Measurements from ENCODE around the gene BRD9.
"Not testable (repeated sequence)": the region's sequence is repeated elsewhere in the genome, so short reads cannot be mapped to it uniquely, and the experiment has no call there.

The BRD9 gene

DNA sequence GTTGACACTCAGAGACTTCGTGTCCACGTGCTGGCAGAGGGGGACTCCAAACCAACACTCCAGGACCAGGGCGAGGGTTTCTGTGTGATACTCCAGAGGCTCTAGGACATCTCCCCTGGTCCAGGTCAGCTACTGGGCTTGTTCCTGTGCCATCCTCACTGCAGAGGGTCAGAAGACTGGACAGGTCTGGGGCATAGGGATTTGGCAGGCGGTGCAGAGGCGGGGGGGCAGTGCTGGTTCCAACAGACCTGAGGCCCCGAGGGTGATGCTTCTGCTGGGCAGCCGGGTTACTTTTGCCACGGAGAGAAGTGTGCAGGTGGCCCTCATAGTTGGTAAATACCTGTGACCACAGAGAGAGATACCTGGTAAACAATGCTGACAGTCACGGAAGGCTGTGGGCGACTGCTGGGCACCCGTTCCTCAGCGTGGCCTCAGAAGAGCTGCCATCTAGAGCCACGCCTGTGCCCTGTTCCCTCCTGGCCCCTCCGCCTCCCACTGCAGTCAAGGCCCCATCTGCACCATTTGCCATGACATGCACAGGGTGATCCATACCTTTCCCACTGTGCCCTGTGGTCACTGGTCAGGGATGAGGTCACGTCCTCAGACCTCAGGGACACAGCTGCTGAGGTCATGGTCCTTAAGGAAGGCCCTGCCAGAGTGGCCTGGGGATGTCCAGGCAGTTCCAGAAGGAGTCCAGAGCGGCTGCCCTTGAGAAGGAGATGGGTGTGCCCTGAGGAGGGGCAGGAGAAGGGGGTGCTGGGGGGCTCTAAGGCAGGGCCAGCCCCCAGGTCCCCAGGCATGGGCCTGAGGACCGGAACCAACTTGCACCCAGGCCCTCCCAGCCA lies 30.1 kb upstream of the BRD9 start:
- DNase-seq, result no peak

- DNase-seq, result no peak
These were observed 29.1 kb upstream of the BRD9 start for GRCh38 chr5:921456-922435.

- DNase-seq, result no peak
These were observed 27.7 kb upstream of the BRD9 start for GRCh38 chr5:920321-920720.

GRCh38 chr5:919356-920000 lies 26.9 kb upstream of the BRD9 start:
- no peak for DNase-seq

DNA sequence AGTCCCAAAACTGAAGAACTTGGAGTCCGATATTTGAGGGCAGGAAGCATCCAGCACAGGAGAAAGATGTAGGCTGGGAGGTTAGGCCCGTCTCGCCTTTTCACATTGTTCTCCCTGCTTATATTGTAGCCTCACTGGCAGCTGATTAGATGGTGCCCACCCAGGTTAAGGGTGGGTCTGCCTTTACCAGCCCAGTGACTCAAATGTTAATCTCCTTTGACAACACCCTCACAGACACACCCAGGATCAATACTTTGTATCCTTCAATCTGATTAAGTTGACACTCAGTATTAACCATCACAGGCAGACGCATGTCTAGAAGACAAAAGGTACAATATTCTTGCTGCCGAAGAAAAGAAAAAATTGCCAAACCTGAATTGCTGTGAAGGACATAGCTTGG lies 26.1 kb upstream of the BRD9 start:
- DNase-seq, result not testable (repeated sequence)

DNA sequence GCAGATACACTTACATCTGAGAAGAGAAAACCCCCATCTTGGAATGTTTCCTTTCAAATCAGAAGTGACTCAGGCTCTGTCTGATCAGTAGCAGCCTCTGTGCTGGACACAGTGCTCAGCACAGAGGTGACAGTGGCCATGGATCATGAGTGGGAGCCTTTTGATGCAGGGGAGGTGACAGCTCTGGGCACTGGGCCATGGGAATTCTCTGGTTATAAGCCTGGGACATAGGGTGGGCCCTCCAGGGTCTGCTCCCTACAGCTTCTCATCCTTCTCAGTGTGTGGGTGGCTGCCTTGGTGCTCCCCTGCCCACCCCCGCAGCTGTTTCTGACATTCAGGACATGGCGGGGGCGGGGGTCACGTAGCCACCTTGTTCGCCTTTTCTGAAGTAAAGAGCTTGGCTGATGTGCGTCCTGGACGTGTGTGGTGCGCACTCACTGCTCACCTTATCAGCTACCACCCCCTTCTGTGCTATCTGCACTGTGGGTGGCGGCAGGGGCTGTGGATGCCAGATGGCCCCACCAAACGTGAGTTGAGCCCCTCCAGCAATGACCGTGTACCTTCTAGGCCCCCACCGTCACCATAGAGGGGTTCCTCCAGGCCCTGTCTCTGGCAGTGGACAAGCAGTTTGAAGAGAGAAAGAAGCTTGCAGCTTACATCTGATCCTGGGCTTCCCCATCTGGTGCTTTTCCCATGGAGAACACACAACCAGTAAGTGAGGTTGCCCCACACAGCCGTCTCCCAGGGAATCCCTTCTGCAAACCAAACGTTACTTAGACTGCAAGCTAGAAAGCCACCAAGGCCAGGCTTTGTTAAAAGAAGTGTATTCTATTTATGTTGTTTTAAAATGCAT lies 24.1 kb upstream of the BRD9 start:
- no peak for DNase-seq

- DNase-seq, result no peak
These were observed 23.3 kb upstream of the BRD9 start for GRCh38 chr5:915946-916345.

GRCh38 chr5:915346-915745 lies 22.7 kb upstream of the BRD9 start:
- not testable (repeated sequence) for DNase-seq

- no peak for DNase-seq
These were observed 22.0 kb upstream of the BRD9 start for GRCh38 chr5:914612-915011.

DNA sequence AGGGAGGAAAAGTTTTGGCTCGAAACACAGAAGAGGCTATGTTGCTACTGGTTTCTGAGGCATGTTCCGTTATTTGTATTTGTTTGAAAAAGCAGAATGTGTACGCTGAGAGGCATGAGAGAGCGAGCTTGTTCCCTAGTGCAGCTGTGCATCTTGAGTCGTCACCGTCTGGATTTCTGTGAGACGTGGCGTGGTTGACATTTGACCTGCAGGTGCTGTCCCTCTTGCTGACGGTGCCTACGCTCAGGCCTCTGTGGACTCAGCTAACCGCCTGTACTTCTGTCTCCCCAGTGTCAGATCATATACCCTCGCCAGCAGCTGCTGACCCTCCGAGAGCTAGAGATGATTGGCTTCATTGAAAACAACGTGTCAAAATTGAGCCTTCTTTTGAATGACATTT lies 21.6 kb upstream of the BRD9 start:
- no peak for DNase-seq

DNA sequence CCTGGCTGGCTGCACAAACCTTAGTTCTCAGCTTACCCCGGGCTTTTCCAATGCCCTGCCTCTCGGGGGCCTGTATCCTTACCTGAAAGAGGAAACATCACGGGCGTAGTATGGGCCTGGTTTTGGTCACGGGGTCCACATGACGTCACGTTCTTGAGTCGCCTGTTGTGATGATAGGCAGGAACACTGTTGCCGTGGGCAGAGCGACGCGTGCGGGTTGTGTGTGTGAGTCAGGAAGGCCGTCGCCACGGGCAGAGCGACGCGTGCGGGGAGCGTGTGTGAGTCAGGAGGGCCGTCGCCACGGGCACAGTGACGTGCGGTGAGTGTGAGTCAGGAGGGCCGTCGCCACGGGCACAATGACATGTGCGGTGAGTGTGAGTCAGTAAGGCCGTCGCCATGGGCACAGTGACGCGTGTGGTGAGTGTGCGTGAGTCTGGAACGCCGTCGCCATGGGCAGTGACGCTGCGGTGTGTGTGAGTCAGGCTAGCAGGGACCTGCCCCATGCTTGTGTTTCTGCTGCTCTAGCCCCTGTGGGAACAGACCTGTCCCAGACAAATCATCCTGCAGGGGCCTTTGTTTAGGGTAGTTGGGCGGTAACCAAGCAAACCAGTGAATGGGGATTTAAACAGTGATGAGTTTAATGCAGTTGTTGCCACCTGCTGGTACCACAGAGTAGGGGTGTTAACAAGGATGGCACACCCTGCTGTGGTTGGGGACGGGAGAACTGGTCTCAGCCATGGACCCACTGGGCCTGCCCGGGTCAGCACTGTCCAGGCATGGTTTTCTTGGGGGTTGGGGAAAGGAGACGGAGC lies 19.9 kb upstream of the BRD9 start:
- peak; percentile 7 for DNase-seq

- no peak for DNase-seq
These were observed 19.0 kb upstream of the BRD9 start for GRCh38 chr5:911601-912000.

- no peak for DNase-seq
These were observed 18.2 kb upstream of the BRD9 start for GRCh38 chr5:910769-911160.

GRCh38 chr5:909994-910768 lies 17.6 kb upstream of the BRD9 start:
- no peak for DNase-seq

GRCh38 chr5:909086-909485 lies 16.5 kb upstream of the BRD9 start:
- no peak for DNase-seq

GRCh38 chr5:908172-908571 lies 15.6 kb upstream of the BRD9 start:
- no peak for DNase-seq

- no peak for DNase-seq
These were observed 14.8 kb upstream of the BRD9 start for GRCh38 chr5:907366-907910.

DNA sequence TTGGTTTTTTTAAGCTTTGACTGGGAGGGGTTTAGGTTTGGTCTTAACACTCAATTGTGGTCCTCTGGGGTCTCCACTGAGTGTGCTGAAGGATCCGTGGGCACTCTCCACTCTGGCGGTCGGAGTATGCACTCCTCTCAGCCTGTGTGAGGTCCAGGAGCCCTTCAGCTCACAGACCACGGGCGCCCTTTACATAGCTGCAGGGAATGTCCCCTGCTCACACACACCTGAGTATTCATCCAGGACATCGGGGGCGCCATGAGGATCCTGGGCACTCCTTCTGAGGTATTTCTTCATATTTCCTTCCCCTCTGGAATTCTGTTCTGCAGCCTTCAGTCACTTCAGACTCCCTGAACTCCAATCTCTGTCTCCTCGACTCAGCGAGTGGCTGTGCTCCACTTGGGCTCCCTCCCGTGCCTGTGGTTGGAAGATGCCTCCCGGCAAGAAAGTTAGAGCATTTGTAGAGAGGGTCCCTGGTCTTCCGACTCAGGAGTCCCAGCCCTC lies 12.6 kb upstream of the BRD9 start:
- DNase-seq, result no peak

DNA sequence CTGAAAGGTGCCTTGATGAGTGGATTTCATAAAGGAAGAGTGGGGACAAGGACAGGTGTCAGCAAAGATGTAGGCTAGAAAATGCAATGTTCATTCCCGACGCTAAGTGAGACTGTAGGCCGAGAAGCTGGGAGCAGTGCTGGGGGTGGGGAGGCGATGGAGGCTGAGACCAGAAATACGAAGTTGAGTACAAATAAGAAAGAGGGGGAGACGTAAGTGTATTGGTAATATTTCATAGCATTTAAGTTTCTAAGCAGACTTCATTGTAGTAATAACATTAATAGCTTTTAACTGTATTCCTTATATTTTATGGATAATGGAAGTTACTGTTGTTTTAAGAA lies 11.1 kb upstream of the BRD9 start:
- DNase-seq, result no peak
